ENCODE measurements around the gene CTAG1A.
"Not testable (repeated sequence)": the region's sequence is repeated elsewhere in the genome, so short reads cannot be mapped to it uniquely, and the experiment has no call there.

Gene CTAG1A

DNA sequence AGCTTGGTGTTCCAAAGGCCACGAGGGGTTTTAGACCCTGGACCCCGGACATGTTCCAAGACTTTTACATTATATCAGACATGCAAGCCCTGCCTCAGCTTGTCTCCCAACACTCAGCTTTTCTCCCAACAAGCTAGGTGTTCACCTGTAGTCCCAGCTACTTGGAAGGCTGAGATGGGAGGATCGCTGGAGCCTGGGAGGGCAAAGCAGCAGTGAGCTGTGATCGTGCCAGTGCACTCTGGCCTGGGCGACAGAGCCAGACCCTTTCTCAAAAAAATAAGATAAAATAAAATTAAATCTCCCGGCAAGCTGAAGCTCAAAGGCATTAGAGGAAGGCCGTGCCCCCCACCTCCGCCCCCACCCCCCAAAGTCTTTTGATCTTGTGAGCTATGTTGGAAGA is 13.7 kb downstream of the CTAG1A start:
- ATAC-seq: no peak
- DNase-seq: no peak
- Mint-ChIP-seq H3K4me1 (peaks cover 10% of the 10 kb centered on the region), H3K27me3 (no peaks in the 10 kb centered on the region), H3K9me3 (no peaks in the 10 kb centered on the region), H3K27ac (no peak overlapping the region), H3K4me3 (no peak overlapping the region)

DNA sequence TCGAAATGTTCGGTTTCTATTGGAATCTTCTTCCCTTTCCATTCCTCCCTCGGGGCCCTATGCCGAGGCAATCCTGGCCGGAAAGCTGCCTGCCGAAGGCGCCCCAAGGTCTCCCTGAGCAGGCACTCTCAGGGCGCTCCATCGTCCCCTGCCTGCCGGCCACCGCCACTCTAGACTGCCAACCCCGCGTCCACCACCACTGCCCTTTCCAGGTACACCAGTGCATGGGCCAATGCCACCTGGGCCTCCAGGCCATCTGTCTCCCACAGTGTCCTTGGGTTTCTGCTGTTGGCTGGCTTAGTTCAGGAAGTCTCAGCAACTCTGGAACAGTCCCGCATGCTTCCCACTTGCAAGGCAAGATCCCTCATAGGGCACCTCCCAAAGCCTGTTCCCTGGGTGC is 14.6 kb downstream of the CTAG1A start:
- Mint-ChIP-seq H3K27me3 (no peaks in the 10 kb centered on the region), H3K27ac (no peak overlapping the region), H3K9me3 (no peaks in the 10 kb centered on the region), H3K4me1 (peaks cover 10% of the 10 kb centered on the region), H3K4me3 (no peak overlapping the region)
- DNase-seq (no peak), ATAC-seq (no peak)

DNA sequence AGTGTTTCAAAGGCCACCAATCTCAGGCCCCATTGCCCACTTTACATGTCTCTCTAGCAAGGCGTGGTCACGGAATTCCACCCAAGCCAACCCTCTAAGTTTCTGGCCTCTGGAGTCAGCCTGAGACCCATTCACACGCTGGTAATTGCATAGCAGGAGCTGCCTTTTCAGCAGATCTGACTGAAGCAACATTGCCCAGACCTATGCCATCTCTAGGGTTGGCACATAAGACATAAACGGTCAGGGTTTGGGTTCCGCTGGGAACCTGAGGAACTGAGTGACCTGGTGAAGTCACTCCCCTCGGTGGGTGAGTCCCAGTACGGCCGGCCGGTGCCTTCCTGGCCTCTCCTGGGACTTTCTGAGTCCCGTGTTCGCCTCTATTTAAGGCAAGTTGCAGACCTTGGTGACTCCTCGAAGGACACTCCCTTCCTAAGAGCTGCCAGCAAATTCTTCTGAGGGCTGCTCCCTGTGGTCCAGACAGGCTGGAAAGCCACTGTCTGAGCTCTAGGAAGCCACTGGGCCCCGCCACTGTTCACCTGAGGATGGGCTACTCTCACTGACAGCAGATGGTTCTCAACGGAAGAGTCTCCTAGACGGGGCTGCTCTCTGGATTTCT is 15.9 kb downstream of the CTAG1A start:
- no peak overlapping the region for H3K27ac Mint-ChIP-seq
- no peaks in the 10 kb centered on the region for H3K27me3 Mint-ChIP-seq
- H3K4me1 Mint-ChIP-seq: peaks cover 10% of the 10 kb centered on the region
- no peaks in the 10 kb centered on the region for H3K9me3 Mint-ChIP-seq
- no peak overlapping the region for H3K4me3 Mint-ChIP-seq
- ATAC-seq (no peak), DNase-seq (no peak)

DNA sequence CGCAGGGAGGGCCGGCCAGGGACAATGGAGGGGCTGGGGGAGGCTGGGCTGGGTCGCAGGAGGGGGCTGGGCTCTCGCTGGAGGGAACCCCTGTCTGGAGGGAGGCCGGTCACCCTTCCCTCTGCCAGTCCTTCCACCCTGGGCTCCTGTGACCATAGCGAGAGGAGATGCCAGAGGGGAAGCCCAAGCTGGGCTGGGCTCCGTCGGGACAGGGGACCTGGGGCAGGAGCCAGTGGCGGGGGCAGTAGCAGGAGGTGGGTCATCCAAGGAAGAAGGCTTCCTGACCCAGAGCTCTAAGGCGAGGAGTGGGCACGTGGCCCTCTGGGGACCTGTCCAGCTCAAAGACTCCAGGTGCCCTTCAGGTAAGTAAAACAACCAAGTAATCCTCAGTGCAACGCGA is 17.3 kb downstream of the CTAG1A start:
- no peak overlapping the region for H3K27ac Mint-ChIP-seq
- no peak overlapping the region for H3K4me3 Mint-ChIP-seq
- DNase-seq (no peak), ATAC-seq (no peak)
- H3K27me3 Mint-ChIP-seq: peaks cover 8% of the 10 kb centered on the region
- no peaks in the 10 kb centered on the region for H3K9me3 Mint-ChIP-seq
- H3K4me1 Mint-ChIP-seq: peaks cover 21% of the 10 kb centered on the region

DNA sequence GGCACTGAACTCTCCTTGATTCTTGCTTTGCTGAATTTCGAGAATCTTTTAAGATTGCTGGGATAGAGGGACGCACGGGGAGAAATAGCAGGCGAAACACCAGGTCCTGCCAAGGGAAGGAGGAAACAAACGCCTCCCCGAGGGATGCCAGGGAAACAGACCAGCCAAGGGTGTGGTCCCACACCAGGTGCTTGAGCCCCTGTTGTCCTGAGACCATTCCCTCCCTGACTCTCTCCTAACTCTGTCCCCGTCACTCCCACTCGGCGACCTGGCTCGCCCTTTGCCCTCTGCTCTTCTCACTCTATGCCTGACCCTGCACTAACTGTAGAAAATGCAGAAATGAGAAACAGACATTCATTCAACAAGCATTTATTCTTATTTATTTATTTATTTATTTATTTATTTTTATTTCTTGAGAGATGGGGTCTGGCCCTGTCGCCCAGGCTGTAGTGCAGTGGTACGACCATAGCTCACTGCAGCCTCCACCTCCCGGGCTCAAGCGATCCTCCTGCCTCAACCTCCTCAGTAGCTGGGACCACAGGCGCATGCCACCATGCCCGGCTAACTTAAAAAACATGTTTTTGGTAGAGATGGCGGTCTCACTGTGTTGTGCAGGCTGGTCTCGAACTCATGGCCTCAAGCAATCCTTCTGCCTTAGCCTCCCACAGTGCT is 18.0 kb downstream of the CTAG1A start:
- H3K27ac Mint-ChIP-seq: no peak overlapping the region
- H3K4me3 Mint-ChIP-seq: no peak overlapping the region
- H3K9me3 Mint-ChIP-seq: no peaks in the 10 kb centered on the region
- peaks cover 21% of the 10 kb centered on the region for H3K4me1 Mint-ChIP-seq
- no peak for ATAC-seq
- no peak for DNase-seq
- H3K27me3 Mint-ChIP-seq: peaks cover 8% of the 10 kb centered on the region

DNA sequence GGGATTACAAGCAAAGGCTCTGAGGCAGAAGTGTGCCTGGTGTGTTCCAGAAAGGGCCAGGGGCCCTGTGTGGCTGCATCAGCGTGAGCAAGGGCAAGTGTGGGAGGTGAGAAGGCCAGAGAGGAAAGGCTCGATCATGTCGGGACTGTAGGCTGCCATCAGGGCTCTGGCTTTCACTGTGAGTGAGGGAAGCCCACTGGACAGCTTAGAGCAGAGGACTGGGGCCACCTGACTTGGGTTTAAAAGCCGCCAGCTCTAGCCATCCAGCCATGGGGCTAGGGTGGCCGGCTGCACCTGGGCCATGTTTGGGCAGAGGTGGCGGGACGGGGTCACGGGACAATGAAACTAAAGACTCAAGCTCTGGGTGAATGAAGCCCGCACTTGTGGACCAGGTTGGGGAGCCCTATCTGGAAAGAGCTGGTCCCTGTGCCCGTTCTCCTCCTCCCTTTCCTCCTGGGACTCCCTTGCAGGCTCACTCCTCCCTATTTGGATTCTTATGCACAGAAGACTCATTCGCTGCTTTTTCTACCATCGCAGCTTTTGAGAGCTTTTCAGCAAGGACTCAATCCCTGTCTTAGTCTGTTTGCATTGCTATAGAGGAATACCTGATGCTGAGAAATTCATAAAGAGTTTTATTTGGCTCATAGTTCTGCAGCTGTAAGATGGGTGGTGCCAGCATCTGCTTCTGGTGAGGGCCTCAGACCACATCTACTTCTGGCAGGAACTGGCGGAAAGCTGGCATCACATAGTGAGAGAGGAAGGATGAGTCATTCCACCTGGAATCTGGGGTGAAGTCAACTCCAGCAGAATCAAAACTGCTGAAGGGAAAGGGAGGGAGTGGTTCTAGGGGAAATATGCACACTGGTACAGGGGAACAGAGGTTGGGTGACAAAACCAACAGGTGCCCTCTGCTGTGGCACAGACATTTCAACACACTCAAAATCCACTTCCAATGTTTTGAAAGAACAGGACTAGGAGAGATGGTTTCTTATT is 18.8 kb downstream of the CTAG1A start:
- no peaks in the 10 kb centered on the region for H3K9me3 Mint-ChIP-seq
- DNase-seq (no peak), ATAC-seq (no peak)
- no peak overlapping the region for H3K27ac Mint-ChIP-seq
- H3K4me1 Mint-ChIP-seq: peaks cover 21% of the 10 kb centered on the region
- H3K4me3 Mint-ChIP-seq: no peak overlapping the region
- peaks cover 8% of the 10 kb centered on the region for H3K27me3 Mint-ChIP-seq

DNA sequence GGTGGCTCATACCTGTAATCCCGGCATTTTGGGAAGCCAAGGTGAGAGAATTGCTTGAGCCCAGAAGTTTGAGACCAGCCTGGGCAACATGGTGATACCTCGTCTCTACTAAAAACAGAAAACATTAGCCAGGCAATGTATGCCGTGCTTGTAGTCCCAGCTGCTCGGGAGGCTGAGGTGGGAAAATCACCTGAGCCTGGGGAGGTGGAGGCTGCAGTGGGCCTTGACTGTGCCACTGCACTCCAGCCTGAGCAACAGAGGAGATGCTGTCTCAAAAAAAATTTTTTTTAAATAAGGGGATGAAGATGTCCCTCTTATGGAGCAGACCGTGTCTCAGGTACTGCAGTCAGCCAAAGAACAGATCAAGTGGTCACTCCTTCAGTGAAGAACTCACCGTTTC is 20.6 kb downstream of the CTAG1A start:
- DNase-seq (no peak), ATAC-seq (no peak)
- no peaks in the 10 kb centered on the region for H3K9me3 Mint-ChIP-seq
- peaks cover 8% of the 10 kb centered on the region for H3K27me3 Mint-ChIP-seq
- H3K27ac Mint-ChIP-seq: no peak overlapping the region
- H3K4me1 Mint-ChIP-seq: peaks cover 10% of the 10 kb centered on the region
- H3K4me3 Mint-ChIP-seq: no peak overlapping the region

DNA sequence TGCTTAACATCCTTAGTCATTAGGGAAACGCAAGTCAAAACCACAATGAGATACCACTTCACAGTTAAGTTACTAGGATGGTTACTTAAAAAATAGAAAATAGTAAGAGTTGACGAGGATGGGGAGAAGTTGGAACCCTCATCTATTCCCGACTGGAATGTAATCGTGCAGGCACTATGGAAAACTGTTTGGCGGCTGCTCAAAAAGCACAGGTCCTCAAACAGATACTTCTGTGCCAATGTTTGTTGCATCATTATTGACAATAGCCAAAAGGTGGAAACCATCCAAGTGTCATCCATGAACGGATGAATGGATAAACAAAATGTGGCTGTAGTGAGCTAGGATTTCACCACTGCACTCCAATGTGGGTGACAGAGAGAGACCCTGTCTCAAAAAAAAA is 22.4 kb downstream of the CTAG1A start:
- H3K4me1 Mint-ChIP-seq: peaks cover 10% of the 10 kb centered on the region

DNA sequence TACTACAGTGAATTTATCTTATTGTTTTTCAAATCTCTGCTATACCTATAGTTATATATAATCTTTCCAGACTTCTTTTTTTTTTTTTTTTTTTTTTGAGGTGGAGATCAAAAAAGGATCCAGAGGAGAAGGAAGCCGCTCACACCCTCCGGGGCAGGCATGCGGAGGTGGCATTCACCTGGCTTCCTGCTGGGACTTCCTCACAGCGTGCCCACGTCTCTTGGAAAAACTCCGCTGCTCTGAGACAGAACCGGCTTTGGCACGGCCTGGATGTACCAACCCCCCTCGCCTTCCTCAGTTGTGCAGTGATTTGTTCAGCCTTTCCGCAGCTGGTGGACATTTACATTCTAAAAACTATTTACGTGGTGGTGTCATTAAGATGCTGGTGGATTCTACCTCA is 23.0 kb downstream of the CTAG1A start:
- H3K4me1 Mint-ChIP-seq: peaks cover 10% of the 10 kb centered on the region
- not testable (repeated sequence) for DNase-seq, H3K27ac Mint-ChIP-seq, H3K4me3 Mint-ChIP-seq, H3K9me3 Mint-ChIP-seq, H3K27me3 Mint-ChIP-seq, ATAC-seq

More for the DNA sequence above, 22.4 kb downstream of the CTAG1A start:
- DNase-seq (no peak), ATAC-seq (no peak)
- no peak overlapping the region for H3K27ac Mint-ChIP-seq
- H3K9me3 Mint-ChIP-seq: no peaks in the 10 kb centered on the region
- no peak overlapping the region for H3K4me3 Mint-ChIP-seq
- peaks cover 8% of the 10 kb centered on the region for H3K27me3 Mint-ChIP-seq

DNA sequence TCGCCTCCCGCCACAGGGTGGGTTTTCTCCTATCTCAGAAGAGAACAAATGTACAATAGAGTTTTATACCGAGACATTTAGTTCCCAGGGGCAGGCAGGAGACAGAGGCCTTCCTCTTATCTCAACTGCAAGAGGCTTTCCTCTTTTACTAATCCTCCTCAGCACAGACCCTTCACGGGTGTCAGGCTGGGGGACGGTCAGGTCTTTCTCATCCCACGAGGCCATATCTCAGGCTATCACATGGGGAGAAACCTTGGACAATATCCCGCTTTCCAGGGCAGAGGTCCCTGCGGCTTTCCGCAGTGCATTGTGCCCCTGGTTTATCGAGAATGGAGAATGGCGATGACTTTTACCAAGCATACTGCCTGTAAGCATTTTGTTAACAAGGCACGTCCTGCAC is 23.9 kb downstream of the CTAG1A start:
- not testable (repeated sequence) for H3K27ac Mint-ChIP-seq, H3K9me3 Mint-ChIP-seq, DNase-seq, ATAC-seq, H3K27me3 Mint-ChIP-seq, H3K4me3 Mint-ChIP-seq
- H3K4me1 Mint-ChIP-seq: peaks cover 10% of the 10 kb centered on the region

DNA sequence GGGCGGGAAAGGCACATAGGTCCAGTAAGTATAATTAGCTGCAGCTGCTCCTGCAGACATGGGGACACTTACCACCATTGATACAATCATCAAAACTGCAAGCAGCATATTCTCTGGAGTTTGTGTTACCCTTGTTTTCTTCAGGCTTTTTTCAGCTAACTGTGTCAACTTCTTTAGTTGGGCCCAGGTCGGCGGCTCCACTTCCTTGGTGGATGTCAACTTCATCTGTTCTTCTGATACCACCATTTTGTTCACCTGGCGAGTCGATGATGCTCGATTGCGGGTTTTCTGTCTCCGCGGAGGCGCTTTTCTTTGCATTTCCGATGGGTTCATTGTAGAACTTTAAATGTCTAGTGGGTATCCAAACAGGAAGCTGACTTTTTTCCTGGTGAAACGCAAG is 26.2 kb downstream of the CTAG1A start:
- DNase-seq, H3K4me1 Mint-ChIP-seq, H3K27ac Mint-ChIP-seq, H3K9me3 Mint-ChIP-seq, ATAC-seq, H3K27me3 Mint-ChIP-seq, H3K4me3 Mint-ChIP-seq: not testable (repeated sequence)

DNA sequence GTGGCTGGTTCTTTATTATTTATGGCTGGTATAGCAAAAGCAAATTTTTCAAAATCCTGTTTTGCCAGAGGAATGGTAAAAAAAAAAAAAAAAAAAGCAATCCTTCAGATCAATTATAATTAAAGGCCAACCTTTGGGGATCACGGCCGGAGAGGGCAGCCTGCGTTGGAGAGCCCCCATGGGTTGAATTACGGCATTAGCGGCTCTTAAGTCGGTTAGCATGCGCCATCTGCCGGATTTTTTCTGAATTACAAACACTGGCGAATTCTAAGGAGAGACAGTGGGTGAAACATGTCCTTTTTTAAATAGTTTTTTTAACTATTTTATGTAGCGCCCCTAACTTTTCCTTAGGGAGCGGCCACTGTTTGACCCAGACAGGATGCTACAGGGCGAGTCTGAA is 28.7 kb downstream of the CTAG1A start:
- not testable (repeated sequence) for H3K4me3 Mint-ChIP-seq, H3K27ac Mint-ChIP-seq, H3K4me1 Mint-ChIP-seq, H3K9me3 Mint-ChIP-seq, DNase-seq, ATAC-seq, H3K27me3 Mint-ChIP-seq

DNA sequence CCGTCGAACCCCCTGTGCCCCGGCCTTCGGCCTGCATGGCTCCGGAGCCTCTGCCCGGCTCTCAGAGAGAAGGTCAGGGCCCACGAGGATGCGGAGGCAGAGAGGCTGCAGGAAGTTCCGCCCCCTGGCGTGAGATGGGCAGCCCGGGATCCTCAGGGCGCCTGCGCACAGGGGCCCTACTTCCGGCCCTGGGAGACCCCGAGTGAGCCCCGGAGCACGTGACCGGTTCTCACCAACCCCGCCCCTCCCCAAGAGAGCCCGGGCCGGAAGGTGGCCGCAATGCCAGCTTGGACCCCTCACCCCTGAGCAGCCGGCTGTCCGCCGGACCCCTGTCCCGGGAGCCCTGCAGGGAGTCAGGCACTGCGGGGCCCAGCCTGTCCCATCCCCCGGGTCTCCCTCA is 34.2 kb downstream of the CTAG1A start, which contains the start of gene CTAG1B:
Gene CTAG1B, minus strand, starts transcription at position 101 of the 400 bp plus-strand sequence. Its CDS starts 64 bp downstream, at position 37.
- not testable (repeated sequence) for H3K27ac Mint-ChIP-seq, H3K9me3 Mint-ChIP-seq, H3K4me3 Mint-ChIP-seq, DNase-seq, H3K27me3 Mint-ChIP-seq, H3K4me1 Mint-ChIP-seq
- ATAC-seq: peak; percentile 40

DNA sequence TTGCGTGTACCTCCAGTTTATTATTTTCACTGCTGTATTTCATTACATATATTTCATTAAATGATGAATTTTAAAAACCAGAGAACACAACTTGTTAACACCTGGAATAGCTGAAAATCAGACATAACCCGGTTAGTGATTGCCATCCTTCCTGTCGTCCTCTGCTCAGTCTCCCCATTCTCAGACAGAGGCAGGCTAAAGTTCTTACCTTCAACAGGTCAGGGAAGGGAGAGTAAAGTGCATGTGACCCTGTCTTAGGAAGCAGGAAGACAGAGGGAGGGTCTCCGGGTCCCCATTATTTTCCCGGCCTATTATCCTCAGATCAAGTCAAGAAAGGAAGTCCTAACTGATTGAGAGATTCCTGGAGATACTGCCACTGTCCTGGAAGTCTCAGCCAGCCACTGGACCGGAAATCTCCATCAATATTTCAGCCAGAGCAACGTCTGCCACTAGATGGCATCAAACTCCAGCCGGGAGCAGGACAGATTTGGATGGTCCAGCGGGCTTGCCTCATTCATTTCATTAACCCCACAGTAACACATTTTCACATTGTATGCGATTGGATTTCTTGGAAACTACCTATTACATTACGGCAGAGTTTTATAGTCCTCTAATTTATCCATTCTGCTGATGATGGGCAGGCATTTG is 36.0 kb downstream of the CTAG1A start:
- not testable (repeated sequence) for H3K27me3 Mint-ChIP-seq, H3K4me1 Mint-ChIP-seq, H3K9me3 Mint-ChIP-seq, H3K27ac Mint-ChIP-seq, DNase-seq, H3K4me3 Mint-ChIP-seq
- peak; percentile 59 for ATAC-seq

DNA sequence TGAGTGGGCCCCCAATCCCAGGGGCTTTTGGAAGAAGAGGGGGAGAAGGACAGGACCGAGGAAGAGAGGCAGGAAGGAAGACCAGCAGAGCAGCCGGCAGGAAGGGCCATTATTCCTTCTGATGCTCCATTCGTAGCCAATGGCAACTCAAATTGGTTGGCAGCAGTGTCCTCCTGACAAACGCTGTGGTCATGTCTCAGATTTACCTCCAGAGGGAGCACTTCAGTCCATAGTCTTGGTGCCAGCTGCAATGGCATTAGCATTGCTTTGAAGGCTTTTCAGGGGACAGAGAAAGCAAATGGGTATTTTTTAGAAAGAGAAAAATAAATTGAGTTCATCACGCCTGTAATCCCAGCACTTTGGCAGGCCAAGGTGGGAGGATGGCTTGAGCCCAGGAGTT is 44.0 kb downstream of the CTAG1A start:
- H3K27me3 Mint-ChIP-seq, H3K4me3 Mint-ChIP-seq, H3K9me3 Mint-ChIP-seq, H3K27ac Mint-ChIP-seq, DNase-seq, H3K4me1 Mint-ChIP-seq: not testable (repeated sequence)
- ATAC-seq: peak; percentile 58
